NCI-H748 (cell line): ENCODE data around the gene SRCIN1.
A peak's percentile ranks its signal among the peaks of the same experiment; 100 is the strongest.

Experiments
- DNase-seq: peaks from one replicate; lab custom pipeline; 2025; ENCODE audit not compliant: unreplicated experiment; lab: John Stamatoyannopoulos, UW

The SRCIN1 gene

GRCh38 chr17:38600416-38600815 is 5.3 kb downstream of the SRCIN1 start:
- no peak for DNase-seq

GRCh38 chr17:38599398-38599856 is 6.3 kb downstream of the SRCIN1 start:
- DNase-seq, result no peak

GRCh38 chr17:38598995-38599394 is 6.8 kb downstream of the SRCIN1 start:
- no peak for DNase-seq

- DNase-seq, result no peak
These were observed 7.2 kb downstream of the SRCIN1 start for GRCh38 chr17:38598536-38598935.

- DNase-seq, result no peak
These were observed 8.4 kb downstream of the SRCIN1 start for GRCh38 chr17:38597375-38597774.

GRCh38 chr17:38596651-38597050 is 9.1 kb downstream of the SRCIN1 start:
- no peak for DNase-seq

- DNase-seq, result no peak
These were observed 9.9 kb downstream of the SRCIN1 start for GRCh38 chr17:38595892-38596291.

- no peak for DNase-seq
These were observed 11.6 kb downstream of the SRCIN1 start for GRCh38 chr17:38594152-38594551.

GRCh38 chr17:38592487-38592886 is 13.3 kb downstream of the SRCIN1 start:
- no peak for DNase-seq

- DNase-seq, result no peak
These were observed 14.0 kb downstream of the SRCIN1 start for GRCh38 chr17:38591759-38592241.

GRCh38 chr17:38590988-38591758 is 14.6 kb downstream of the SRCIN1 start:
- no peak for DNase-seq

- no peak for DNase-seq
These were observed 16.2 kb downstream of the SRCIN1 start for GRCh38 chr17:38589462-38590114.

GRCh38 chr17:38588788-38589174 is 17.0 kb downstream of the SRCIN1 start:
- DNase-seq, result no peak

GRCh38 chr17:38587947-38588787 is 17.6 kb downstream of the SRCIN1 start:
- DNase-seq, result no peak

- no peak for DNase-seq
These were observed 18.5 kb downstream of the SRCIN1 start for GRCh38 chr17:38587203-38587602.

GRCh38 chr17:38586788-38587187 is 19.0 kb downstream of the SRCIN1 start:
- no peak for DNase-seq

- DNase-seq, result no peak
These were observed 19.7 kb downstream of the SRCIN1 start for GRCh38 chr17:38585918-38586529.

- peak; percentile 40 for DNase-seq
These were observed 20.5 kb downstream of the SRCIN1 start for GRCh38 chr17:38585056-38585917.

GRCh38 chr17:38584350-38584925 is 21.3 kb downstream of the SRCIN1 start:
- peak; percentile 70 for DNase-seq
